ENCODE results near the gene SDCBP2.

The SDCBP2 gene

GRCh38 chr20:1312308-1312707 lies 16.6 kb downstream of the SDCBP2 start:
- DNase-seq (ENCODE audit: low spot score): no peak

GRCh38 chr20:1310506-1311190 lies 18.3 kb downstream of the SDCBP2 start:
- no peak for DNase-seq (ENCODE audit: low spot score)

- DNase-seq (ENCODE audit: low spot score): no peak
Observed at GRCh38 chr20:1310071-1310470, 18.9 kb downstream of the SDCBP2 start.

- DNase-seq (ENCODE audit: low spot score): no peak
Observed at GRCh38 chr20:1309439-1309847, 19.5 kb downstream of the SDCBP2 start.

- DNase-seq (ENCODE audit: low spot score): no peak
Observed at GRCh38 chr20:1308702-1309095, 20.2 kb downstream of the SDCBP2 start.

GRCh38 chr20:1308067-1308701 lies 20.8 kb downstream of the SDCBP2 start:
- DNase-seq (ENCODE audit: low spot score): no peak

- DNase-seq (ENCODE audit: low spot score): no peak
Observed at GRCh38 chr20:1307571-1307971, 21.4 kb downstream of the SDCBP2 start.

GRCh38 chr20:1307171-1307570 lies 21.8 kb downstream of the SDCBP2 start:
- DNase-seq (ENCODE audit: low spot score): no peak

GRCh38 chr20:1306316-1307135 lies 22.4 kb downstream of the SDCBP2 start:
- no peak for DNase-seq (ENCODE audit: low spot score)

GRCh38 chr20:1305712-1306111 lies 23.2 kb downstream of the SDCBP2 start:
- DNase-seq (ENCODE audit: low spot score): no peak

GRCh38 chr20:1304710-1305515 lies 24.0 kb downstream of the SDCBP2 start:
- DNase-seq (ENCODE audit: low spot score): no peak

GRCh38 chr20:1302685-1303541 lies 26.0 kb downstream of the SDCBP2 start:
- peak; percentile 72 for DNase-seq (ENCODE audit: low spot score)

- DNase-seq (ENCODE audit: low spot score): no peak
Observed at GRCh38 chr20:1301031-1301529, 27.9 kb downstream of the SDCBP2 start.

- no peak for DNase-seq (ENCODE audit: low spot score)
Observed at GRCh38 chr20:1300083-1300840, 28.7 kb downstream of the SDCBP2 start.

- peak; percentile 57 for DNase-seq (ENCODE audit: low spot score)
Observed at GRCh38 chr20:1299522-1299921, 29.4 kb downstream of the SDCBP2 start.

GRCh38 chr20:1298888-1299511 lies 29.9 kb downstream of the SDCBP2 start:
- no peak for DNase-seq (ENCODE audit: low spot score)

- no peak for DNase-seq (ENCODE audit: low spot score)
Observed at GRCh38 chr20:1298166-1298565, 30.8 kb downstream of the SDCBP2 start.

- DNase-seq (ENCODE audit: low spot score): no peak
Observed at GRCh38 chr20:1297486-1297885, 31.5 kb downstream of the SDCBP2 start.

- DNase-seq (ENCODE audit: low spot score): no peak
Observed at GRCh38 chr20:1296922-1297321, 32.0 kb downstream of the SDCBP2 start.

GRCh38 chr20:1296117-1296610 lies 32.8 kb downstream of the SDCBP2 start:
- no peak for DNase-seq (ENCODE audit: low spot score)
